ENCODE measurements around the gene TSPAN18. TPM values are rescaled to one million over a fixed set of nuclear protein-coding genes. Genes with fewer than 3 reads are reported as not detected.

Gene TSPAN18
- total RNA-seq, 4 donors from 2014 or later = 2.2 to 18.1 (median 3.4) TPM

DNA sequence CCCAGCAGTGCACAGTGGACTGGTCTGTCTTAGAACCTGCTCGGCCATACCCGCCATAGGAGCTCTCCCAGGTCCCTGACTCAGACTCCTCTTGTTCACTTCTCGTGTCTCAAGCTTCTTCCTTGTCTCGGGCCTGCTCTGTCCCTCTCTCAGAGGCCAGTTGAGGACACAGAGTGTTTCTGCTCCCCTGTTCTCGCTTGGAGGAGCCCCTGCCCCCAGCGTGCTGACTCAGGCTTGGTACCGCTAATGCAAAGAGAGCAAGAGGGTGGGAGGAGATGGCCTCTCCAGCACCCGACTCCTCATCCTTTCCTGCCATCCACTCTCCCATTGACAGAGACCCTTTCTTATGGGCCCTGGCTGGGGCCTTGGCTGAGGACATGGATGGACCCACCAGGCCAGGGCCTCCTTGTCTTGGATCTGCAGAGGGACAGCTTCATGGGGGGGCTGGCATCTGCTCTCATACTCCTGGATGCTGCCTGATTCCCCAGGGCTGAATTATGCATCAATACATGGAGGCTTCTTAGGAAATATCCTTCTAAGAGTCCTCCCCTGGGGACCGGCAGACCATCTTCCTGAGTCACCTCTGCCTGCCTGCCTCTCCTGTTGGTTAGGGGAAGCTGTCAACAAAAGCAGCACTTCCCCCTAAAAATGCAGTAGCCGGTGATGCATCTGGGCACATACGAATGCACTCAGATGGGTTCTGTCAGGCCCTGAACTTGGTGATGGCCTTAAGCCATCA, 15.9 kb downstream of the TSPAN18 start:
- no peak for TF ChIP-seq CTCF (IDR thresholded peaks at IDR 0.05)
- ATAC-seq (ENCODE audit: low FRiP score) (no peak), DNase-seq (ENCODE audit: low spot score) (no peak)

- DNase-seq (ENCODE audit: low spot score) = no peak
- ATAC-seq (ENCODE audit: low FRiP score) = no peak
- no peak for TF ChIP-seq CTCF (IDR thresholded peaks at IDR 0.05)
Observed at GRCh38 chr11:44743326-44743725, 16.6 kb downstream of the TSPAN18 start.

DNA sequence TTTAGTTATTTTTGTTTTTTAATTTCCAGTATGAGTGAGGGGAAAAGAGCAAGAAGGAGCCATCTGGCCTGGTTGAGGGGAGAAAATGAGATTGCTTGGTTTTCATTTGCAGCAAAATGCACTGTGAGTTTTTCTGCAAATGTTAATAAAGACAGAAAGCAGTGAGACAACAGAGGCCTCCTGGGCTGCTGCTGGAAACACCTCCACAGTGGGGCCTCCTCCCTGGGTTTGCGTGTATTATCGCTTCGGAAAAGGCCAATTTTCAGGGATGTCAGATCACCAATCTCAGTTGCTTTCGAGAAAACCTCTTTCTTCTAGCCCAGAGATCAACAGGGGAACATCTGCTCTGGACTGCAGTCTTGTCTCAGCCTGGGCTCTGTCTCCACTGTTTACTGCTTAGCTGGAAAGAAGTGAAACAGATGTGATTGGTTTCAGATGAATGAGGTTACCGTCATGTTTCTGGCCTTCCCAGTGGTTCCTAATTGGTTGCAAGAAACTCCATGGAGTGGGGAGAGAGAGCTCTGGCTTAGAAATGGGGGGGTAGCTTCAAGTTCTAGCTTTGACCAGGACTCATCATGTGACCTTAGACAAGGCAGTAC, 17.3 kb downstream of the TSPAN18 start:
- ATAC-seq (ENCODE audit: low FRiP score) (no peak), DNase-seq (ENCODE audit: low spot score) (no peak)
- no peak for TF ChIP-seq CTCF (IDR thresholded peaks at IDR 0.05)

GRCh38 chr11:44746894-44747293, 20.1 kb downstream of the TSPAN18 start:
- DNase-seq (ENCODE audit: low spot score) (no peak), ATAC-seq (ENCODE audit: low FRiP score) (no peak)
- TF ChIP-seq CTCF (IDR thresholded peaks at IDR 0.05) = no peak

DNA sequence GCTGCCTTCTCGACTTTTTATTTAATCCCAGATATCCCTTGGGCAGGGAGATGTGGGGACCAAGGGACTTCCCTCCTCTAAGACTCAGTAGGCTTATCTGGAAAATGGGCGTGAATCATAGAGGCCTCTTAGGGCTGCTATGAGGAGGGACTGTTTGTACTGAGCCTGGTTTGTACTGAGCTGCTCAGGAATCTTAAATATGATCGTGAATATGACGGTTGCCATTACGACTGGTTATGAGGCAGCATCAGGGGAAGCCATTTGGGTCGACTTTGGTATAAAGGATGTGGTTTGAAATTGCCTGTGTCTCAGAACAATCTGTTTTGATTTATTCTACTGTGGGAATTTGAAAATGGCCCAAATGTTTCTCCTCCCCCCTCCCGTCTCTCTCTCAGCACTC, 20.6 kb downstream of the TSPAN18 start:
- ATAC-seq (ENCODE audit: low FRiP score) = no peak
- DNase-seq (ENCODE audit: low spot score) = no peak
- TF ChIP-seq CTCF (IDR thresholded peaks at IDR 0.05) = no peak

DNA sequence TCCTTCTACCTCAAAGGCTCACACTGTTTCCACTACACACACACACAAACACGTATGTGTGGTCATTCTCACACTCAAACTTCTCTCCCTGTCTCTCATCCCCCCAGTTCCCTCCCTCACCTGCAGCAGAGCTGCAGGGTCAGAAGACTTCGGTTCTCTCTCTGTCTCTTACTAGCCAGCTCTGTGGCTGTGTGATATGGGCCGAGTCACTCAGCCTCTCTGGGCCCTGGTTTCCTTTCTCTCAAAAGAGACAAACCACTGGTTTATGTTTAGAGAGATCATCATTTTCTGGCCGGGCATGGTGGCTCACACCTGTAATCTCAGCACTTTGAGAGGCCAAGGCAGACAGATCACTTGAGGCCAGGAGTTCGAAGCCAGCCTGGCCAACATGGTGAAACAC, 21.1 kb downstream of the TSPAN18 start:
- ATAC-seq (ENCODE audit: low FRiP score) (no peak), DNase-seq (ENCODE audit: low spot score) (no peak)
- no peak for TF ChIP-seq CTCF (IDR thresholded peaks at IDR 0.05)

- no peak for DNase-seq (ENCODE audit: low spot score)
- no peak for TF ChIP-seq CTCF (IDR thresholded peaks at IDR 0.05)
- ATAC-seq (ENCODE audit: low FRiP score) = no peak
Observed at GRCh38 chr11:44748606-44749005, 21.8 kb downstream of the TSPAN18 start.

All from omental fat pad (tissue), 4 donors.